HG02852 (cell line): ENCODE results near the gene TMEM14C.
"Not testable (repeated sequence)": the region's sequence is repeated elsewhere in the genome, so short reads cannot be mapped to it uniquely, and the experiment has no call there.

ENCODE experiments used
- ATAC-seq: cut with Tn5 transposase; IDR thresholded peaks from one replicate; pipeline ENCODE4 v1.9.1; 2021; ENCODE audit warnings: mild to moderate bottlenecking, moderate library complexity; ENCODE audit not compliant: unreplicated experiment

The TMEM14C gene

DNA sequence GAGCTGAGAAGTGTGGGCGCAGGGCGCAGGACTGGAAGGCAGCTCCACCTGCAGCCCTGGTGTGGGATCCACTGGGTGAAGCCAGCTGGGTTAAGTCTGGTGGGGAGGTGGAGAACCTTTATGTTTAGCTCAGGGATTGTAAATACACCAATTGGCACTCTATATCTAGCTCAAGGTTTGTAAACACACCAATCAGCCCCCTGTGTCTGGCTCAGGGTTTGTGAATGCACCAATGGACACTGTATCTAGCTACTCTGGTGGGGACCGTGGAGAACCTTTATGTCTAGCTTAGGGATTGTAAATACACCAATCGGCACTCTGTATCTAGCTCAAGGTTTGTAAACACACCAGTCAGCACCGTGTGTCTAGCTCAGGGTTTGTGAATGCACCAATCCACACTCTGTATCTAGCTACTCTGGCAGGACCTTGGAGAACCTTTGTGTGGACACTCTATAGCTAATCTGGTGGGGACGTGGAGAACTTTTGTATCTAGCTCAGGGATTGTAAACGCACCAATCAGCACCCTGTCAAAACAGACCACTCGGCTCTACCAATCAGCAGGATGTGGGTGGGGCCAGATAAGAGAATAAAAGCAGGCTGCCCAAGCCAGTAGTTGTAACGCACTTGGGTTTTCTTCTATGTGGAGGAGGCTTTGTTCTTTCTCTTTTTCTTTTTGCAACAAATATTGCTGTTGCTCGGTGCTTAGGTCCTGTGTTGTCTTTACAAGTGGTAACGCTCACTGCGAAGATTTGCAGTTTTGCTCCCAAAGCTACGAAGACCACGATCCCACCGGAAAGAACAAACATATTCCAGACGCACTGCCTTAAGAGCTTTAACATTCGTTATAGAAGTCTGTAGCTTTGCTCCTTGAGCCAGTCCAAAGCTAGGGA, 1.7 kb upstream of the TMEM14C start:
- not testable (repeated sequence) for ATAC-seq

GRCh38 chr6:10721850-10722569, 860 bp upstream of the TMEM14C start:
- no peak for ATAC-seq

GRCh38 chr6:10722570-10722819, 375 bp upstream of the TMEM14C start:
- ATAC-seq, result no peak

GRCh38 chr6:10723567-10723881, 654 bp downstream of the TMEM14C start:
- ATAC-seq, result no peak

GRCh38 chr6:10725044-10725443, 2.2 kb downstream of the TMEM14C start:
- ATAC-seq, result no peak

GRCh38 chr6:10725716-10726115, 2.8 kb downstream of the TMEM14C start:
- no peak for ATAC-seq

DNA sequence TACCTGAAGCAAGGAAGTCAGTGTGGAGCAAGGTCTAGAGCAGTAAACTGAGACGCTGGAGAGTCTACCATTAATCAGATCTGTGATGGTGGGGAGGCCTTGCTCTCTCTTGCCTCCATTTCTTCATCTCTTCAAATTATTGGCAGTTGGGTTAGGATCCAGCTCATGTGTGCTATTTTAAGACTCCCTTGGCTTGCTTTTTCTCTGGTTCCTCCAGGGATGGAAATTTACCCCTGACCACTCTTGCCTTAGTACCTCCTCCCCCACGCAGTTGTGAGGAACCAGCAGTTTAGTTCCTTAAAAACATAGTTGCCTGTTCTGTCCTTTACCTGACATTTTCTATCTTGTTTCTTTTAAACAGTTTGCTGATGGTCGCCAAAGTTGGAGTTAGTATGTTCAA, 7.4 kb downstream of the TMEM14C start:
- ATAC-seq, result no peak

- ATAC-seq, result no peak
Measured at GRCh38 chr6:10733151-10733715, 10.4 kb downstream of the TMEM14C start.

DNA sequence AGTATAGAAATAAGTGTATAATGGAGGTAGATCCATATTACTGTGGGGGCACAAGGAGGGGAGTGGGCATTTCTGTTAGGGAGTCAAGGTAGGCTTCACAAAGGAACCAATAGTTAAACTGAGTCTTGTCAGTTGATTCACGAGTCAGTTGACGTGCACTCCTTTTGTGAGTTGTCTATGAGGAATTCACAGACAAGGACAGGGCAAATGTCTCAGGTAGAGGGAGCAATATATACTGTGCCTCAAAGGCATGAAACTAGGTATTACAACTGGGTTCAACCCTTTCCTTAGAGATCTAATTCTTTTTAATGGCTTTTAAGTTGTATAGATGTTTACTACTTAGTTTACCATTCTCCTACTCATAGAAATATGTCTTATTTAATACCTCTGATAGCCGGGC, 11.0 kb downstream of the TMEM14C start:
- no peak for ATAC-seq

- ATAC-seq, result no peak
Measured at GRCh38 chr6:10736731-10737130, 13.9 kb downstream of the TMEM14C start.

DNA sequence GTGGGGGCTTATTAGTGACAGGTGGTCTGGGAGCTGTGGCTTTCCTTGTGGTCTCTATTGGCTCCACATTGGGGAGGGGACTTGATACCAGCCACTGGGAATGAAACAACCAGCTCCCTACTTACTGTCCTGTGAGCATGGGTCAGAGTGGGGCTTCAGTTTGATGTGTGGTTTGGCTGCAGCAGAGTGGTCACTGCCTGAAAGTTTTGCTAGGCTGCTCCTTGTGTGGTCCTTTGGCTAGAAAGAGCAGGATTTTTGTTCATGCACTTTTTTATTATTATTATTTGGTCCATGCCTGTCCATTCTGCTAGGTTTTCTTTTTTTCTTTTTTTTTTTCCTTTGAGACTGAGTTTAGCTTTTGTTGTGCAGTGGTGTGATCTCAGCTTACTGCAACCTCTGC, 17.2 kb downstream of the TMEM14C start:
- ATAC-seq, result no peak

GRCh38 chr6:10741643-10742042, 18.8 kb downstream of the TMEM14C start:
- ATAC-seq, result not testable (repeated sequence)

- ATAC-seq, result no peak
Measured at GRCh38 chr6:10742251-10742650, 19.4 kb downstream of the TMEM14C start.

GRCh38 chr6:10743515-10743914, 20.6 kb downstream of the TMEM14C start:
- no peak for ATAC-seq

GRCh38 chr6:10745116-10745515, 22.2 kb downstream of the TMEM14C start:
- ATAC-seq, result no peak

- ATAC-seq, result no peak
Measured at GRCh38 chr6:10746915-10747250, 24.0 kb downstream of the TMEM14C start.

GRCh38 chr6:10747251-10747972, 24.5 kb downstream of the TMEM14C start, which contains the start of gene TMEM14B:
Gene TMEM14B, plus strand, starts transcription at chr6:10747805. Its CDS starts 1,441 bp downstream, at chr6:10749246.
- ATAC-seq, result peak; percentile 95

- ATAC-seq, result no peak
Measured at GRCh38 chr6:10749734-10750133, 26.9 kb downstream of the TMEM14C start.

GRCh38 chr6:10750568-10750967, 27.7 kb downstream of the TMEM14C start:
- not testable (repeated sequence) for ATAC-seq

- not testable (repeated sequence) for ATAC-seq
Measured at GRCh38 chr6:10751757-10752156, 28.9 kb downstream of the TMEM14C start.

DNA sequence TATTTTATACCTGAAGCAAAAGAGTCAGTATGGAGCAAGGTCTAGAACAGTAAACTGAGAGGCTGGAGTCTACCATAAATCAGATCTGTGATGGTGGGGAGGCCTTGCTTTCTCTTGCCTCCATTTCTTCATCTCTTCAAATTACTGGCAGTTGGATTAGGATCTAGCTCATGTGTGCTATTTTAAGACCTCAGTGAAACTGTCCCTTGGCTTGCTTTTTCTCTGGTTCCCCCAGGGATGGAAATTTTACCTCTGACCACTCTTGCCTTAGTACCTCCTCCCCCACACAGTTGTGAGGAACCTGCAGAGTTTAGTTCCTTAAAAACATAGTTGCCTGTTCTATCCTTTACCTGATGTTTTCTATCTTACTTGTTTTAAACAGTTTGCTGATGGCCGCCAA, 33.2 kb downstream of the TMEM14C start:
- no peak for ATAC-seq
